ENCODE measurements around the gene B3GNT3. TPM values are rescaled to one million over a fixed set of nuclear protein-coding genes. Genes with fewer than 3 reads are reported as not detected.

B3GNT3 gene
- total and polyA plus RNA-seq, 2 of the 4 experiments (the other 2 are of a cell fraction): not detected

DNA sequence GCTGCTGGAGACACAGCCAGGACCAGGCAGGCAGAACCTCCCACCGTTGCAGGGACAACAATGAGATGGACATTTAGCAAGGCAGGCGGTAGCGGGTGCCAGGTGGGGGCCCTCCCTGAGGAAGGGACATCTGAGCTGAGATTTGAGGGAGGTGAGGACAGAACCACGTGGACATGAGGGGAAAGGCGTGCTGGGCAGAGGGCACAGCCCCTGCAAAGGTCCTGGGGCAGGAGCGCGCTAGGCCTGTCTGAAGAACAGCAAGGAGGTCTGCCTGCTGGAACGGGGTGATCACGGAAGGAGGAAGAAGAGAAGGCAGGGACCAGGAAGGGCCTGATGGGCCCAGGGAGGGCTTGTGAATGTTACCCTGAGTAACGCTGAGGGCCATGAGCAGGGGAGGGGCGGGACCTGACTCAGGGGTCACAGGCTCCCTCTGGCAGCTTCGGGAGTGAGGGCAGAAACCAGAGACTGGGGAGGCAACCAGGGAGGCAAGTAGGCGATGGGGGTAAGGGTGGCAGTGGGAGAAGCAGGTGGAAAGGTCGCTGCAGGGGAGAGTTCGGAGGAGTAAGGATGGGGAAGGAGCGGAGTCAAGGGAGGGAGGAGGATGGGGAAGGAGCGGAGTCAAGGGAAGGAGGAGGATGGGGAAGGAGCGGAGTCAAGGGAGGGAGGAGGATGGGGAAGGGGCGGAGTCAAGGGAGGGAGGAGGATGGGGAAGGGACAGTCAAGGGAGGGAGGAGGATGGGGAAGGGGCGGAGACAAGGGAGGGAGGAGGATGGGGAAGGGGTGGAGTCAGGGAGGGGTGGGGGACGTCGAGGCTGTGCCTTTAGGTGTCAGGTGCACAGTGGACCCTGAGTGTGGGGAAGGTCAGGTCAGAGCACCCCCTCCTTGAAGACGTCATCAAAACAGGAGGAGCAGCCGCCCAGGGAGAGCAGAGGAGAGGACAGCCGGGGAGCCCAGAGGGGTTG, 15.7 kb upstream of the B3GNT3 start:
- Histone ChIP-seq H3K9ac (ENCODE audit: low read depth, low read length) (no peak overlapping the region), H2BK20ac (ENCODE audit: low read depth, low read length) (no peak overlapping the region), H3K18ac (ENCODE audit: low read depth, low read length) (no peak overlapping the region), H4K8ac (ENCODE audit: low read depth in 2 of 2, low read length in 2 of 2) (no peak overlapping the region), H3K9me3 (ENCODE audit: control insufficient read depth, insufficient read depth, low read length) (no peaks in the 10 kb centered on the region), H3K36me3 (ENCODE audit: control insufficient read depth, insufficient read depth, low read length) (no peaks in the 10 kb centered on the region), H3K4me1 (ENCODE audit: control insufficient read depth, insufficient read depth, low read length) (no peaks in the 10 kb centered on the region), H2AK5ac (ENCODE audit: low read depth, low read length) (no peak overlapping the region), H3K4ac (ENCODE audit: low read depth, low read length) (no peak overlapping the region), H4K91ac (ENCODE audit: insufficient read depth, low read depth, low read length) (no peak overlapping the region), H2BK15ac (ENCODE audit: low read depth, low read length) (no peak overlapping the region), H2AK9ac (replicated peaks; ENCODE audit: low read depth, low read length, poor library complexity) (peak overlapping the region; percentile 72), H4K20me1 (ENCODE audit: insufficient read depth, low read length) (no peaks in the 10 kb centered on the region), H4K5ac (ENCODE audit: low read depth, low read length) (no peak overlapping the region), H2BK5ac (ENCODE audit: low read depth, low read length, poor library complexity, severe bottlenecking) (no peak overlapping the region), H3K56ac (ENCODE audit: extremely low read depth, insufficient read depth, low read length) (no peak overlapping the region), H3K27me3 (ENCODE audit: control insufficient read depth, insufficient read depth, low read length) (no peaks in the 10 kb centered on the region; the same call in 1 of the 2 replicates), H3K14ac (replicated peaks; ENCODE audit: low read depth, low read length) (no peak overlapping the region), H2BK120ac (ENCODE audit: low read depth, low read length) (no peak overlapping the region), H3K23ac (ENCODE audit: low read depth, low read length) (no peak overlapping the region), H3K79me1 (ENCODE audit: low read depth in 1 of 2, low read length in 2 of 2) (no peaks in the 10 kb centered on the region), H3K9me1 (ENCODE audit: insufficient read depth, low read length) (no peaks in the 10 kb centered on the region), H3K4me3 (ENCODE audit: insufficient read depth, low read depth, low read length) (no peak overlapping the region), H3K27ac (ENCODE audit: insufficient read depth, low read length) (no peak overlapping the region), H3K4me2 (ENCODE audit: low read depth, low read length) (no peak overlapping the region), H2AFZ (replicated peaks; ENCODE audit: low read length, poor library complexity) (peak overlapping the region; percentile 93)
- dilution Hi-C loops (cut with HindIII; ENCODE audit: low sequenced_read_pairs, unreplicated experiment) (no loop called here), intact Hi-C loops (cut with micrococcal nuclease) (no loop called here), in situ Hi-C loops (cut with MboI; ENCODE audit: low sequenced_read_pairs) (no loop called here)
- WGBS, 2 experiments (ENCODE audit: extremely low coverage in 2 of 2, insufficient read length in 1 of 2): 12% methylated on average over 10 of the region's 25 CpGs; no CpG with 5 or more reads in 1 of the 2 experiments
- POLR2A ChIA-PET (ENCODE audit: unreplicated experiment): no interaction called here
- CTCF ChIA-PET: no interaction called here
- TF ChIP-seq, protein P1, sequence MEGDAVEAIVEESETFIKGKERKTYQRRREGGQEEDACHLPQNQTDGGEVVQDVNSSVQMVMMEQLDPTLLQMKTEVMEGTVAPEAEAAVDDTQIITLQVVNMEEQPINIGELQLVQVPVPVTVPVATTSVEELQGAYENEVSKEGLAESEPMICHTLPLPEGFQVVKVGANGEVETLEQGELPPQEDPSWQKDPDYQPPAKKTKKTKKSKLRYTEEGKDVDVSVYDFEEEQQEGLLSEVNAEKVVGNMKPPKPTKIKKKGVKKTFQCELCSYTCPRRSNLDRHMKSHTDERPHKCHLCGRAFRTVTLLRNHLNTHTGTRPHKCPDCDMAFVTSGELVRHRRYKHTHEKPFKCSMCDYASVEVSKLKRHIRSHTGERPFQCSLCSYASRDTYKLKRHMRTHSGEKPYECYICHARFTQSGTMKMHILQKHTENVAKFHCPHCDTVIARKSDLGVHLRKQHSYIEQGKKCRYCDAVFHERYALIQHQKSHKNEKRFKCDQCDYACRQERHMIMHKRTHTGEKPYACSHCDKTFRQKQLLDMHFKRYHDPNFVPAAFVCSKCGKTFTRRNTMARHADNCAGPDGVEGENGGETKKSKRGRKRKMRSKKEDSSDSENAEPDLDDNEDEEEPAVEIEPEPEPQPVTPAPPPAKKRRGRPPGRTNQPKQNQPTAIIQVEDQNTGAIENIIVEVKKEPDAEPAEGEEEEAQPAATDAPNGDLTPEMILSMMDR (conservative IDR thresholded peaks at IDR 0.05; ENCODE audit: low read depth, low read length): no peak
- no peak for TF ChIP-seq SMC3 (IDR thresholded peaks at IDR 0.05; ENCODE audit: low read depth, low read length)
- TF ChIP-seq RCOR1 (IDR thresholded peaks at IDR 0.05; ENCODE audit: insufficient replicate concordance, low read length): no peak
- no peak for TF ChIP-seq RAD21 (IDR thresholded peaks at IDR 0.05; ENCODE audit: low read length)
- TF ChIP-seq CEBPB (IDR thresholded peaks at IDR 0.05; ENCODE audit: low read depth, low read length): no peak
- TF ChIP-seq NFE2L2 (IDR thresholded peaks at IDR 0.05; ENCODE audit: low read depth, low read length): no peak
- TF ChIP-seq MAFK (IDR thresholded peaks at IDR 0.05; ENCODE audit: low read depth, low read length): no peak
- TF ChIP-seq FOS (IDR thresholded peaks at IDR 0.05; ENCODE audit: low read depth, low read length): no peak
- no peak for TF ChIP-seq RFX5 (IDR thresholded peaks at IDR 0.05; ENCODE audit: low read depth, low read length)
- TF ChIP-seq CHD1 (IDR thresholded peaks at IDR 0.05; ENCODE audit: low read depth, low read length): no peak
- TF ChIP-seq MXI1 (IDR thresholded peaks at IDR 0.05; ENCODE audit: borderline replicate concordance, low read depth, low read length): no peak
- peak; percentile 15 for DNase-seq
- BruUV-seq (replicated peaks): no TSS peak
- ATAC-seq (ENCODE audit: low read depth): no peak
